Activated CD4-positive, alpha-beta memory T cell treated with anti-CD3 and anti-CD28 coated beads for 36 hours (primary cell): Measurements from ENCODE around the gene TRMT2A. TPM values are rescaled to one million over a fixed set of nuclear protein-coding genes. Genes with fewer than 3 reads are reported as not detected.

Experiments used
- CTCF ChIA-PET: fragments of 350-600 bp; sonication (Branson Sonifier 250); formaldehyde crosslinking; loops from one replicate; lab custom pipeline; 2021; ENCODE audit warnings: antibody characterized with exemption, inconsistent platforms; lab: Charles Lee
- POLR2A ChIA-PET: fragments of 350-600 bp; sonication (Branson Sonifier 250); formaldehyde crosslinking; loops from one replicate; lab custom pipeline; 2021; ENCODE audit warnings: antibody characterized with exemption; lab: Charles Lee
- DNase-seq: peaks from one replicate; pipeline ENCODE4 v3.0.0-alpha.2; 2020
- H3K27ac Mint-ChIP-seq: one replicate; pipeline ENCODE4 v1.8.0; 2021; ENCODE audit warnings: mixed read lengths
- H3K27me3 Mint-ChIP-seq: one replicate; pipeline ENCODE4 v1.8.0; 2021; ENCODE audit warnings: mixed read lengths
- H3K36me3 Mint-ChIP-seq: one replicate; pipeline ENCODE4 v1.8.0; 2021; ENCODE audit warnings: mixed read lengths
- H3K4me1 Mint-ChIP-seq: one replicate; pipeline ENCODE4 v1.8.0; 2021; ENCODE audit warnings: low read depth, mixed read lengths
- H3K4me3 Mint-ChIP-seq: one replicate; pipeline ENCODE4 v1.8.0; 2021; ENCODE audit warnings: mild to moderate bottlenecking, mixed read lengths
- H3K9me3 Mint-ChIP-seq: one replicate; pipeline ENCODE4 v1.8.0; 2021; ENCODE audit warnings: mixed read lengths
- intact Hi-C: fragments of 100-400 bp; cut with micrococcal nuclease; formaldehyde crosslinking; loops from one replicate; pipeline ENCODE4 v1.15.1; 2023
- microRNA-seq: library from miRNA; unstranded; fragments of <30 nt; microRNA quantifications from one replicate; pipeline ENCODE4 v1.2.0, GENCODE V29; 2022; ENCODE audit warnings: borderline number of aligned reads, borderline microRNAs expressed, borderline replicate concordance
- total RNA-seq, 2 experiments: library from RNA; stranded (reverse); gene quantifications; one replicate each; pipeline ENCODE4 v1.2.3, GENCODE V29; 2021

Gene TRMT2A
- total RNA-seq, 2 experiments from 2014 or later, result 70.6 to 75.8 TPM

DNA sequence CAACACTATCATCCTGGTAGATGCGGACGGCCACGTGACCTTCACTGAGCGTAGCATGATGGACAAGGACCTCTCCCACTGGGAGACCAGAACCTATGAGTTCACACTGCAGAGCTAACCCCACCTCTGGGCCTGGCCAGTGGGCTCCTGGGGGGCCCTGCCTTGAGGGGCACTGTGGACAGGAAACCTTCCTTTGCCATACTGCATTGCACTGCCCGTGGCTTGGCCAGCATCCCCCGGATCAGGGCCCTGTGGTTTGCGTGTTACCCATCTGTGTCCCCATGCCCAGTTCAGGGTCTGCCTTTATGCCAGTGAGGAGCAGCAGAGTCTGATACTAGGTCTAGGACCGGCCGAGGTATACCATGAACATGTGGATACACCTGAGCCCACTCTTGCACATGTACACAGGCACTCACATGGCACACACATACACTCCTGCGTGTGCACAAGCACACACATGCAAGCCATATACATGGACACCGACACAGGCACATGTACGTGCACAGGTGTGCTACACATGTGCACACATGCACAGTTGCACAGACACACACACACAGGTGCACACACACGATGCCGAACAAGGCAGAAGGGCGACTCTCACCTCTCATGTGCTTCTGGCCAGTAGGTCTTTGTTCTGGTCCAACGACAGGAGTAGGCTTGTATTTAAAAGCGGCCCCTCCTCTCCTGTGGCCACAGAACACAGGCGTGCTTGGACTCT, 52.3 kb downstream of the TRMT2A start:
- POLR2A ChIA-PET, result no interaction called here
- Mint-ChIP-seq H3K4me1 (no peaks in the 10 kb centered on the region), H3K4me3 (no peak overlapping the region), H3K9me3 (no peaks in the 10 kb centered on the region), H3K27me3 (no peaks in the 10 kb centered on the region), H3K36me3 (peaks cover 8% of the 10 kb centered on the region), H3K27ac (no peak overlapping the region)
- DNase-seq, result no peak
- CTCF ChIA-PET, result no interaction called here
- intact Hi-C loops, result no loop called here

DNA sequence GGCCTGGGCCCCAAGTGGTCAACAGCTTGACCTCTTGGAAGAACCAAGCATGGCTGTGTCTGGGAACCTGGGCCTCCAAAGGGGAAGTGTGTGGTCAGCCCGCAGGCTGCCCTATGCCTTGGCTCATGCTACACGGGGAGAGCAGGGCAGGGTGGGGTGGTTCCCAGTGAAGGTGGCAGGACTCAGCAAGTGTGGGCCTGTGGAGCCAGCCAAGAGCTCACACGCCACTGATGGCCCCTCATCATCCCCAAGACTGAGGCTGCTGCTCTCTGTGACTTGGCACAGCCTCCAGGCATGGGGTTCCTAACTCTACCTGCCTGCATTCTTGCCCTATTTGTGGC, 52.9 kb downstream of the TRMT2A start:
- H3K36me3 Mint-ChIP-seq, result peaks cover 8% of the 10 kb centered on the region
- intact Hi-C loops, result no loop called here
- ChIA-PET CTCF (no interaction called here), POLR2A (no interaction called here)
- DNase-seq, result no peak
- no peaks in the 10 kb centered on the region for H3K27me3 Mint-ChIP-seq
- H3K4me3 Mint-ChIP-seq, result no peak overlapping the region
- H3K9me3 Mint-ChIP-seq, result no peaks in the 10 kb centered on the region
- H3K27ac Mint-ChIP-seq, result no peak overlapping the region
- H3K4me1 Mint-ChIP-seq, result no peaks in the 10 kb centered on the region

DNA sequence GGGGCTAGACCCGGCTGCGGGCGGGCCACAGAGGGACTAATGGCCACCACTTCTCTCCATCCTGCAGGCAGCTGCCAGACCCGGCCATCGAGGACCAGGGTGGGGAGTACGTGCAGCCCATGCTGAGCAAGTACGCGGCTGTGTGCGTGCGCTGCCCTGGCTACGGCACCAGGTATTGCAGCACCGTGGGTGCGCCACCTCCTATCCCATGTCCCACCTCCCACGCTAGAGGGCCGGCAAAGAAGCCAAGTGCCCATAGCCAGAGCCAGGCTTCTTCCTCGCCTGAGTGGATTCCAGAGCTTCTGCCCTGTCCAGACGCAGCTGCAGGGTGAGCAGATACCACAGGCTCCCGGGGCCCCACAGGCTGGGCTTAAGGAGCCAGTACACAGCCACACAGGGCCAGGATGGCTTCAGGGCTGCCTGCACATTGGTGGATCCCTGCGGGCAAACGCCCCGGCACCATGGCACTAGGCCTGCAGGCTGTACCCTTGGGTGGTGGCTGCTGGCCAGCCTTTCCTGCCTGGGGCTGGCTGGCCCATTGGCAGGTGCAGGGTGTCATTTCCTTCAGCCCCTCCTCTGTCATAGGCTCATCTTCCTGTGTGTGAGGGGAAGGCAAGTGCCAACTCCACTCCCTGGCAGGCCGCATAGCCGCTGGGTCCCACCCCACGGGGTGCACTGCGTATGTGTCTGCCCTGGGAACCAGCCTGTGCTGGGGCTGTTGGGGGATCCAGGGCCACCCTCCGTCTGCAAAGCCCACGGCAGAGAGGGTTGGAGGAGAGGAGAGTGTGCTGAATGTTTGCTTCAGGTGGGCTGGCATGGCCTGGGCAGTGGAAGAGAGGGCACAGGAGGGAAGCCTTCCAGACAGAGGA, 53.5 kb downstream of the TRMT2A start:
- intact Hi-C loops, result no loop called here
- H3K4me3 Mint-ChIP-seq, result no peak overlapping the region
- no peaks in the 10 kb centered on the region for H3K27me3 Mint-ChIP-seq
- no peak for DNase-seq
- ChIA-PET POLR2A (no interaction called here), CTCF (interaction anchor here (1.7 kb wide), 1 partner anchor 22 kb away, joined by 4 read pairs; no protein-coding TSS in a partner anchor)
- no peak overlapping the region for H3K27ac Mint-ChIP-seq
- H3K4me1 Mint-ChIP-seq, result no peaks in the 10 kb centered on the region
- H3K36me3 Mint-ChIP-seq, result peaks cover 8% of the 10 kb centered on the region
- no peaks in the 10 kb centered on the region for H3K9me3 Mint-ChIP-seq

DNA sequence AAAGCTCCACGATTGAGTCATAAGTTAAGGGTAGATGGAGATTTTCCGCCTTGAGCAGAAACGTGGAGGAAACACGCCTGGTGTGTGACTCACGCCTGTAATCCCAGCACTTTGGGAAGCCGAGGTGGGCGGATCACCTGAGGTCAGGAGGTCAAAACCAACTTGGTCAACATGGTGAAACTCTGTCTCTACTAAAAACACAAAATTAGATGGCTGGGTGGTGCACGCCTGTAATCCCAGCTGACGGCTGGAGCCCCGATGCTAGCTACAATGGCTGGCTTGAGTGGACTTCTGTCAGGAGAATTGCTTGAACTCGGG, 54.3 kb downstream of the TRMT2A start:
- CTCF ChIA-PET, result interaction anchor here (1.7 kb wide), 1 partner anchor 23 kb away, joined by 4 read pairs; no protein-coding TSS in a partner anchor
- Mint-ChIP-seq H3K36me3 (peaks cover 9% of the 10 kb centered on the region), H3K4me3 (no peak overlapping the region), H3K27ac (peak overlapping the region; percentile 20), H3K27me3 (no peaks in the 10 kb centered on the region), H3K4me1 (no peaks in the 10 kb centered on the region), H3K9me3 (no peaks in the 10 kb centered on the region)
- intact Hi-C loops, result no loop called here
- POLR2A ChIA-PET, result no interaction called here
- DNase-seq, result peak; percentile 16

DNA sequence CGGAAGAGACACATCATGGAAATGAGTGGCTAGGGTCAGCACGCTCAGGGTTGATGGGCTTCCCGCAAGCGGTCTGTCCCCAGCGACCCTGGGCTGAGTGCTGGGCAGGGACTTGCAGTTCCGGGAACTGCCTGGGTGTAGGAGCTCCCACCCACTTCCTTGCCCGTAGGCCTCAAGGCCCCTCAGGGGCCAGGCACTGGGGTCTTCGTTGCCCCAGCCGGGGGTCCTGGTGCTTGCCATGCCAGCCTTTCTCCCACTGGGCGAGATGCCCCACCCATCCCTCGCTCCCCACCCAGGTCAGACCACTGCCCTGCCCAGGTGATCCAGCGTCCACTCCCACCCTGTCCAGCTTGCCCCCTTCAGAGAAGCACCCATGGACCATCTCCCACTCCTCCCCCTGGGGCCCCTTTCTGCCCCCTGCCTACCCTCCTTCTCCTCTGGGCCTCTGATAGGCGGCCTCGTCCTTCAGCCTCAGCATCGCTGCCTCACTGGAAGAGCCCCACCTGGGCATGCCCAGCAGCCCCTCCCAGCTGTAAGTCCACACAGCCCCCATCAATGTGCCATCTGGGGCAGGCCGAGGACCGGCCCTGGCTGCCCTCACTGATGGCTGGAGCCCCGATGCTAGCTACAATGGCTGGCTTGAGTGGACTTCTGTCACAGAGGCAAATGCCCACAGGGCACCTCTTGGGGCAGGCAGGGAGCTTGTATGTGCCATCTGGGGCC, 54.8 kb downstream of the TRMT2A start:
- CTCF ChIA-PET, result interaction anchor here (1.7 kb wide), 1 partner anchor 23 kb away, joined by 4 read pairs; no protein-coding TSS in a partner anchor
- Mint-ChIP-seq H3K27me3 (no peaks in the 10 kb centered on the region), H3K36me3 (peaks cover 9% of the 10 kb centered on the region), H3K4me1 (no peaks in the 10 kb centered on the region), H3K9me3 (no peaks in the 10 kb centered on the region), H3K27ac (no peak overlapping the region), H3K4me3 (no peak overlapping the region)
- intact Hi-C loops, result no loop called here
- DNase-seq, result no peak
- POLR2A ChIA-PET, result no interaction called here

Small RNA genes within 50 kb of the gene (microRNA-seq; reads per million reads assigned to microRNA genes)
- not detected for gene MIR6816

Other genes with a start within 250 kb of the TRMT2A start
- gene COMT, start 175.5 kb downstream of the TRMT2A start, total RNA-seq, result 10 to 100 TPM; 61.7 to 66.1 TPM
- 10 to 100 TPM; 23.3 to 23.4 TPM for gene TXNRD2, start 175.4 kb downstream of the TRMT2A start, total RNA-seq
- gene ARVCF, start 100.4 kb downstream of the TRMT2A start, total RNA-seq, result 1 to 10 TPM; 1.5 to 2.4 TPM
- gene TANGO2, start 96.1 kb downstream of the TRMT2A start, total RNA-seq, result 10 to 100 TPM; 20.7 to 23.6 TPM
- gene DGCR8, start 37.0 kb downstream of the TRMT2A start, total RNA-seq, result 10 to 100 TPM; 33.4 to 34.3 TPM
- gene RANBP1, start 1.1 kb downstream of the TRMT2A start, total RNA-seq, result 100 to 1,000 TPM; 359 to 372 TPM
- gene ZDHHC8, start 14.6 kb upstream of the TRMT2A start, total RNA-seq, result 10 to 100 TPM; 46.3 to 46.5 TPM
- under 1 TPM in 1 of 2 experiments, not detected in 1; 0.52 TPM for gene CCDC188, start 33.8 kb upstream of the TRMT2A start, total RNA-seq
- gene RTN4R, start 151.1 kb upstream of the TRMT2A start, total RNA-seq, result 1 to 10 TPM; 2.6 to 3.1 TPM
- 10 to 100 TPM; 26.9 to 31.3 TPM for gene DGCR6L, start 202.8 kb upstream of the TRMT2A start, total RNA-seq